ENCODE data around the gene MED1.
"Not testable (repeated sequence)": the region's sequence is repeated elsewhere in the genome, so short reads cannot be mapped to it uniquely, and the experiment has no call there.

MED1 gene

DNA sequence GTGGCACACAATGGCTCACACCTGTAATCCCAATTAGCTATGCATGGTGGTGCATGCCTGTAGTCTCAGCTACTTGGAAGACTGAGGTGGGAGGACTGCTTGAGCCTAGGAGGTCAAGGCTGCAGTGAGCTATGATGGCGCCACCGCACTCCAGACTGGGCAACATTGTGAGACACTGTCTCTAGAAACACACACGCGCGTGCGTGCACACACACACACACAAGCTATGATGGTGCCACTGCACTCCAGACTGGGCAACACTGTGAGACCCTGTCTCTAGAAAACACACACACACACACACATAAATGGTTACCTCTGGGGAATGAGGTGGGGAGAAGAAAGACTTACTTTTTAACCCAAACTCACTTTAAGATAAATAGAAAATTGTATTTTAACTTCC lies 66.0 kb downstream of the MED1 start:
- no peak for DNase-seq
- no peaks in the 10 kb centered on the region for H3K4me1 Mint-ChIP-seq
- H3K36me3 Mint-ChIP-seq (ENCODE audit: low read depth), result peaks cover 18% of the 10 kb centered on the region
- no peaks in the 10 kb centered on the region for H3K9me3 Mint-ChIP-seq
- no peaks in the 10 kb centered on the region for H3K27me3 Mint-ChIP-seq (ENCODE audit: low read depth, poor library complexity)
- no peak overlapping the region for H3K4me3 Mint-ChIP-seq
- H3K27ac Mint-ChIP-seq, result no peak overlapping the region
- TF ChIP-seq, protein P1, sequence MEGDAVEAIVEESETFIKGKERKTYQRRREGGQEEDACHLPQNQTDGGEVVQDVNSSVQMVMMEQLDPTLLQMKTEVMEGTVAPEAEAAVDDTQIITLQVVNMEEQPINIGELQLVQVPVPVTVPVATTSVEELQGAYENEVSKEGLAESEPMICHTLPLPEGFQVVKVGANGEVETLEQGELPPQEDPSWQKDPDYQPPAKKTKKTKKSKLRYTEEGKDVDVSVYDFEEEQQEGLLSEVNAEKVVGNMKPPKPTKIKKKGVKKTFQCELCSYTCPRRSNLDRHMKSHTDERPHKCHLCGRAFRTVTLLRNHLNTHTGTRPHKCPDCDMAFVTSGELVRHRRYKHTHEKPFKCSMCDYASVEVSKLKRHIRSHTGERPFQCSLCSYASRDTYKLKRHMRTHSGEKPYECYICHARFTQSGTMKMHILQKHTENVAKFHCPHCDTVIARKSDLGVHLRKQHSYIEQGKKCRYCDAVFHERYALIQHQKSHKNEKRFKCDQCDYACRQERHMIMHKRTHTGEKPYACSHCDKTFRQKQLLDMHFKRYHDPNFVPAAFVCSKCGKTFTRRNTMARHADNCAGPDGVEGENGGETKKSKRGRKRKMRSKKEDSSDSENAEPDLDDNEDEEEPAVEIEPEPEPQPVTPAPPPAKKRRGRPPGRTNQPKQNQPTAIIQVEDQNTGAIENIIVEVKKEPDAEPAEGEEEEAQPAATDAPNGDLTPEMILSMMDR (IDR thresholded peaks at IDR 0.05), result no peak

DNA sequence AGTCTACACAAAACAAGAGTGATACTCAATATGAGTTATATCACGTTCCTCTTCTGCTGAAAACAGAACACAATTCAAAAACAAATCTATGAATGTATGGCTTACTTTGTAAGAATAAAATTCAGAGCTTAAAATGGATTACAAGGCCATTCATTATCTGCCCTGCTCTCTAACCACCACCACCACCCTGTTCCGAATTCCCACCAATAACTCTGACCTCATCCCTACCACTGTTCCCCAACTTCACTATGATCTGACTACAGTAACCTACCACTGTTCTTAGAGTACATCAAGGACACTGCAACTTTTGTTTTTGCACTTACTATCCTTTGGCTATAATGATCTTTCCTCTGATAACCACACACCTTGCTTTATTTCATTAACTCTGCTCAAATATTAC lies 70.9 kb downstream of the MED1 start:
- Mint-ChIP-seq H3K27ac (no peak overlapping the region), H3K9me3 (no peaks in the 10 kb centered on the region), H3K4me1 (peaks cover 5% of the 10 kb centered on the region), H3K27me3 (ENCODE audit: low read depth, poor library complexity) (no peaks in the 10 kb centered on the region), H3K36me3 (ENCODE audit: low read depth) (peaks cover 14% of the 10 kb centered on the region), H3K4me3 (no peak overlapping the region)
- DNase-seq, result no peak
- TF ChIP-seq, protein P1 (IDR thresholded peaks at IDR 0.05), result no peak

DNA sequence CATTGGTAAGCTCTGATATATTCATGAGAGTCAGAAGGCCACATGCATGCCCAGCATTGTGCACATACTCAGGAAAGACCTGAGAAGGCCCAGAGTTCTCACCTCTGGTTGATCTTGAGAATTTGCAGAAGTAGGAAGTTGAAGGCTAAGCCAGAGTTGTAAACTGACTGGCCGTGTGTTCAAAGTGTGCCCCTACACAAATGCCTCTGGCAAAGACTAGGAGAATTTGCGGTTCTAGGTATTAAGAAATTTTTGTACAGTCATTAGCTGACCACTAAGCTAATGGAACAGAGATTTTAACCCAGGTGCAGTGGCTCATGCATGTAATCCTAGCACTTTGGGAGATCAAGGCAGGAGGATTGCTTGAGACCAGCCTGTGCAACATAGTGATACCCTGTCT lies 74.6 kb downstream of the MED1 start:
- H3K27me3 Mint-ChIP-seq (ENCODE audit: low read depth, poor library complexity), result peaks cover 3% of the 10 kb centered on the region
- peaks cover 11% of the 10 kb centered on the region for H3K36me3 Mint-ChIP-seq (ENCODE audit: low read depth)
- peaks cover 5% of the 10 kb centered on the region for H3K4me1 Mint-ChIP-seq
- no peaks in the 10 kb centered on the region for H3K9me3 Mint-ChIP-seq
- peak overlapping the region; percentile 39 for H3K27ac Mint-ChIP-seq
- H3K4me3 Mint-ChIP-seq, result no peak overlapping the region
- DNase-seq, result no peak
- TF ChIP-seq, protein P1 (IDR thresholded peaks at IDR 0.05), result no peak

GRCh38 chr17:39367805-39368204 lies 83.3 kb downstream of the MED1 start:
- not testable (repeated sequence) for H3K4me3 Mint-ChIP-seq; H3K27ac Mint-ChIP-seq; H3K4me1 Mint-ChIP-seq; H3K27me3 Mint-ChIP-seq (ENCODE audit: low read depth, poor library complexity); DNase-seq; H3K9me3 Mint-ChIP-seq
- peaks cover 14% of the 10 kb centered on the region for H3K36me3 Mint-ChIP-seq (ENCODE audit: low read depth)

DNA sequence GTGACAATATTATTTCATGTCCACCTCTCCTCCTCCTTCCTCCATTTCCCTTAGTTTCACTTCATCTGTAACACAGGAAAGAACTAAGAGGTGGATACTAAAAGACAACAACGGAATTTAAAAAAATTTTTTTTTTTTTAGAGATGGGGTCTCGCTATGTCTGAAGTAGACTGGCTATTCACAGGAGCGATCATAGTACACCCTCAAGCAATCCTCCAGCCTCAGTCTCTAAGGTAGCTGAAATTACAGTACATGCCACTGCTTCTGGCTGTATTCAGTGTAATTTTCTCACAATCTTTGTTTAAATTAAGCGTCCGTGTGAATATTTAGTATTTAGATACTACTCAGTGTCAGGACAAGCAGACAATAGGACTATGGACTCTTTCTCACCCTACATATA lies 85.2 kb downstream of the MED1 start:
- H3K27me3 Mint-ChIP-seq (ENCODE audit: low read depth, poor library complexity), result peaks cover 2% of the 10 kb centered on the region
- peak overlapping the region; percentile 5 for H3K27ac Mint-ChIP-seq

DNA sequence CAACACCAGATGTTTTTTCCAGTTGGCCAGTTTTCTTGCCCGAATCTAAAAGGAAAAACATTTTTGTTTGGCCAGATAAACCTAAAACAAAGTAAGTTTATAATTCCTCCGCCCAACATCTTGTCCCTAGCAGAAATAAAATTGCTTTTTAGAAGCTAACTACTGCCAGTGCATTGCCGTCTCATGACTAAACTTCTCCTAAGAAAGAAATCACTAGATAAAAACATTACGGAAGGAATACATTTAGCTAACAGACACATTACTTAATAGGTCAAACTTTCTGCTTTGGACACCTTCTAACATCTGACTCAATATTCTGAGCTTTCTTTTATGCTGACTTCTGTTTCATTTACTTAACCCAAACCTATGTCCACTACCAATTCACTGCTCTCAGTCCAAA lies 85.8 kb downstream of the MED1 start:
- peaks cover 14% of the 10 kb centered on the region for H3K36me3 Mint-ChIP-seq (ENCODE audit: low read depth)
- peaks cover 2% of the 10 kb centered on the region for H3K27me3 Mint-ChIP-seq (ENCODE audit: low read depth, poor library complexity)
- H3K4me1 Mint-ChIP-seq, result no peaks in the 10 kb centered on the region
- H3K4me3 Mint-ChIP-seq, result no peak overlapping the region
- TF ChIP-seq, protein P1 (IDR thresholded peaks at IDR 0.05), result no peak
- DNase-seq, result no peak
- H3K27ac Mint-ChIP-seq, result peak overlapping the region; percentile 14
- peaks cover 3% of the 10 kb centered on the region for H3K9me3 Mint-ChIP-seq

More for the DNA sequence above, 85.2 kb downstream of the MED1 start:
- Mint-ChIP-seq H3K4me3 (no peak overlapping the region), H3K9me3 (peaks cover 3% of the 10 kb centered on the region), H3K4me1 (no peaks in the 10 kb centered on the region), H3K36me3 (ENCODE audit: low read depth) (peaks cover 14% of the 10 kb centered on the region)
- no peak for DNase-seq
- TF ChIP-seq, protein P1 (IDR thresholded peaks at IDR 0.05), result no peak
